ENCODE measurements around the gene DDX28. TPM values are rescaled to one million over a fixed set of nuclear protein-coding genes. Genes with fewer than 3 reads are reported as not detected.

DDX28 gene
- total and polyA plus RNA-seq, 2 donors (not counting 3 experiments of a cell fraction or from before 2014, with no cell fraction given) = 8.4 to 12.5 TPM

DNA sequence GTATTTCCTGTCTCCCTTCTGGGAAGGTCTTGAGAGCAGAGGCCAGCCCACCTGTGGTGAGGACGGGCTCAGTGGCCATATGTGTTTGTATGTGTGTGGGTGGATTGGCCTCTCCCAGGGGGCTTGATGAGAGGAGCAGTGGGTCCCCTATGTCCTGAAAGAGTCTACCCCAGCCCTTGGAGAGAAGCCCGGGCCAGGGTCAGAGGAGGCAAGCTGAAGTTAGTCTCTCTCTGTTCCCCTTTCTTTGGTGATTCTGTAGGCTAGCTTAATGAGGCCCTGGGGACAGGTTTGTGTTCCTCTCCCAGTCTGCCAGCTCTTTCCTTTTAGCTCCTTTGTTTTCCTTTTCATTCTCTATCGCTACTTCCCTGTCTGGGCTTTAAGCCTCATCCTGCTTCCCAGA lies 38.4 kb upstream of the DDX28 start:
- DNase-seq (ENCODE audit: low read depth, low spot score) = no peak
- no peak overlapping the region for H2AFZ ChIP-seq (ENCODE audit: low read depth, low read length)
- TF ChIP-seq, protein P1, sequence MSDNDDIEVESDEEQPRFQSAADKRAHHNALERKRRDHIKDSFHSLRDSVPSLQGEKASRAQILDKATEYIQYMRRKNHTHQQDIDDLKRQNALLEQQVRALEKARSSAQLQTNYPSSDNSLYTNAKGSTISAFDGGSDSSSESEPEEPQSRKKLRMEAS (IDR thresholded peaks at IDR 0.05; ENCODE audit: insufficient read depth, insufficient read length) = no peak
- no peak for TF ChIP-seq GATA2 (IDR thresholded peaks at IDR 0.05; ENCODE audit: insufficient read depth, insufficient read length, low read depth, low read length)
- no peak for TF ChIP-seq FOS (IDR thresholded peaks at IDR 0.05; ENCODE audit: borderline replicate concordance, insufficient read depth, low read length)
- no peak for TF ChIP-seq POLR2A (IDR thresholded peaks at IDR 0.05; ENCODE audit: low read depth, low read length)
- TF ChIP-seq EZH2 (IDR thresholded peaks at IDR 0.05; ENCODE audit: borderline replicate concordance, low read depth, low read length, severe bottlenecking) = no peak
- TF ChIP-seq JUN (IDR thresholded peaks at IDR 0.05; ENCODE audit: borderline replicate concordance, insufficient read depth, insufficient read length, low read depth) = no peak
- no peak for TF ChIP-seq CTCF (IDR thresholded peaks at IDR 0.05; ENCODE audit: extremely low read depth in 1 of 2, insufficient read depth in 1 of 2, low read depth in 1 of 2, low read length in 2 of 2)
- TF ChIP-seq MYC (IDR thresholded peaks at IDR 0.05; ENCODE audit: low read depth, low read length) = no peak
- TF ChIP-seq POLR2AphosphoS5 (IDR thresholded peaks at IDR 0.05; ENCODE audit: insufficient read depth, low read depth, low read length) = no peak
- FAIRE-seq = no peak
- H3K4me1 ChIP-seq (ENCODE audit: control insufficient read depth, extremely low read depth, insufficient read depth, low read length) = peaks cover 26% of the 10 kb centered on the region
- BruUV-seq (replicated peaks) = no TSS peak
- dilution Hi-C loops (cut with MboI; ENCODE audit: extremely low pct_ligation_motif_present, low sequenced_read_pairs) = no loop called here
- POLR2A ChIA-PET = no interaction called here
- H3K9me3 ChIP-seq (replicated peaks; ENCODE audit: control insufficient read depth, insufficient read depth, low read length) = no peaks in the 10 kb centered on the region
- peaks cover 0 to 2% of the 10 kb centered on the region in 2 experiments for H3K36me3 ChIP-seq (ENCODE audit: control insufficient read depth in 2 of 2, extremely low read depth in 1 of 2, insufficient read depth in 2 of 2, low read length in 2 of 2)
- H3K9me1 ChIP-seq (replicated peaks; ENCODE audit: control insufficient read depth, extremely low read depth, insufficient read depth, low read length) = no peaks in the 10 kb centered on the region
- no peak overlapping the region for H3K4me3 ChIP-seq (replicated peaks in 1 of 3; ENCODE audit: insufficient read depth in 1 of 3, low read depth in 1 of 3, low read length in 3 of 3)
- no peaks in the 10 kb centered on the region for H4K20me1 ChIP-seq (replicated peaks; ENCODE audit: control insufficient read depth, extremely low read depth, insufficient read depth, low read length)
- H3K27me3 ChIP-seq (ENCODE audit: control insufficient read depth in 2 of 2, insufficient read depth in 2 of 2, low read length in 2 of 2) = no peaks in the 10 kb centered on the region
- no peak overlapping the region for H3K4me2 ChIP-seq (ENCODE audit: insufficient read depth, low read length)
- intact Hi-C loops (cut with micrococcal nuclease) = loop anchor here (5.0 kb wide), 1 partner anchor 179 kb away; the partner anchor contains the start of gene NRN1L
- CTCF ChIA-PET = interaction anchor here (0.9 to 1.4 kb wide), 2 partner anchors 21 to 540 kb away, joined by 3 to 12 read pairs; no protein-coding TSS in a partner anchor
- H3K79me2 ChIP-seq (ENCODE audit: control insufficient read depth, insufficient read depth, low read length) = no peaks in the 10 kb centered on the region
- no peak overlapping the region for H3K27ac ChIP-seq (ENCODE audit: insufficient read depth, low read depth, low read length)
- no peak overlapping the region for H3K9ac ChIP-seq (replicated peaks; ENCODE audit: extremely low read depth, insufficient read depth, low read length)
